HL-60 (cell line): ENCODE data around the gene PTPRO.

Source experiments
- DNase-seq, 2 experiments: peaks; one replicate each; pipeline ENCODE4 v3.0.0-alpha.2; 2010 to 2020; ENCODE audit warnings: low read depth in 1 of 2, low spot score in 1 of 2
- H3K27ac ChIP-seq: fragments of 250-450 bp; sonication (Bioruptor Pico); replicated peaks from 2 replicates; pipeline ENCODE4 v1.5.1; 2020; ENCODE audit warnings: mild to moderate bottlenecking, moderate library complexity
- H3K27me3 ChIP-seq: fragments of 250-450 bp; sonication (Bioruptor Pico); 2 replicates; pipeline ENCODE4 v1.5.1; 2021; ENCODE audit warnings: mild to moderate bottlenecking, moderate library complexity; ENCODE audit not compliant: insufficient read depth, poor library complexity, severe bottlenecking
- H3K4me3 ChIP-seq: replicated peaks from 2 replicates; pipeline ENCODE4 v1.5.1; 2011; ENCODE audit warnings: mild to moderate bottlenecking, control low read depth, low read length; ENCODE audit not compliant: insufficient read depth
- CTCF ChIP-seq: IDR thresholded peaks from one replicate; pipeline ENCODE4 v1.5.1; 2011; ENCODE audit warnings: low read length, control low read depth, inconsistent platforms; ENCODE audit not compliant: insufficient read depth
- GABPA ChIP-seq: IDR thresholded peaks from 2 replicates; pipeline ENCODE4 v1.6.1; 2012; ENCODE audit warnings: low read depth
- POLR2AphosphoS5 ChIP-seq: IDR thresholded peaks from 2 replicates; pipeline ENCODE4 v1.6.1; 2012; ENCODE audit warnings: low read depth
- REST ChIP-seq: IDR thresholded peaks from 2 replicates; pipeline ENCODE4 v1.6.1; 2012; ENCODE audit warnings: low read depth; ENCODE audit not compliant: insufficient replicate concordance
- SPI1 ChIP-seq: IDR thresholded peaks from 2 replicates; pipeline ENCODE4 v1.6.1; 2012; ENCODE audit warnings: low read depth, mild to moderate bottlenecking, borderline replicate concordance

PTPRO gene

GRCh38 chr12:15356951-15357364, 34.6 kb downstream of the PTPRO start:
- H3K27me3 ChIP-seq: no peaks in the 10 kb centered on the region
- no peak for DNase-seq
- no peak for TF ChIP-seq POLR2AphosphoS5
- TF ChIP-seq REST: no peak
- no peak for TF ChIP-seq SPI1
- no peak for TF ChIP-seq GABPA
- no peak for TF ChIP-seq CTCF
- H3K27ac ChIP-seq: no peak overlapping the region
- no peak overlapping the region for H3K4me3 ChIP-seq

GRCh38 chr12:15364221-15365160, 42.2 kb downstream of the PTPRO start:
- Histone ChIP-seq H3K27me3 (no peaks in the 10 kb centered on the region), H3K27ac (no peak overlapping the region)
- TF ChIP-seq SPI1 (no peak), REST (no peak), CTCF (no peak), GABPA (no peak), POLR2AphosphoS5 (no peak)

GRCh38 chr12:15368812-15369211, 46.5 kb downstream of the PTPRO start:
- Histone ChIP-seq H3K27me3 (no peaks in the 10 kb centered on the region), H3K4me3 (no peak overlapping the region), H3K27ac (no peak overlapping the region)
- TF ChIP-seq REST (no peak), GABPA (no peak), POLR2AphosphoS5 (no peak), CTCF (no peak), SPI1 (no peak)
- DNase-seq: no peak

More at GRCh38 chr12:15364221-15365160, 42.2 kb downstream of the PTPRO start:
- H3K4me3 ChIP-seq: no peak overlapping the region
- DNase-seq: no peak
